Measurements from ENCODE around the gene NEU3. TPM values are rescaled to one million over a fixed set of nuclear protein-coding genes. Genes with fewer than 3 reads are reported as not detected.

NEU3 gene
- total and polyA plus RNA-seq, 2 of the 13 experiments (the other 11 are each of a cell fraction or from before 2014, with no cell fraction given), result 6.3 to 15.3 TPM

- TF ChIP-seq MXD1 (CRISPR knock-in tag; IDR thresholded peaks at IDR 0.05) (peak; percentile 63; the same call in 1 of the 2 replicates), DMTF1 (CRISPR knock-in tag; IDR thresholded peaks at IDR 0.05) (no peak), ZBTB26 (CRISPR knock-in tag; IDR thresholded peaks at IDR 0.05; ENCODE audit: borderline replicate concordance) (peak; percentile 41; the same call in 1 of the 2 replicates), NFYC (CRISPR knock-in tag; IDR thresholded peaks at IDR 0.05) (peak; percentile 49; the same call in 1 of the 2 replicates), IKZF1 (IDR thresholded peaks at IDR 0.05) (no peak), ZMAT3 (CRISPR knock-in tag; conservative IDR thresholded peaks at IDR 0.05) (no peak; the same call in 1 of the 2 replicates), DR1 (CRISPR knock-in tag; IDR thresholded peaks at IDR 0.05) (peak; percentile 46; the same call in 1 of the 2 replicates), HINFP (CRISPR knock-in tag; IDR thresholded peaks at IDR 0.05; ENCODE audit: low read depth) (no peak), HMG20A (CRISPR knock-in tag; IDR thresholded peaks at IDR 0.05; ENCODE audit: borderline replicate concordance) (no peak), RORA (CRISPR knock-in tag; IDR thresholded peaks at IDR 0.05) (no peak), TRIM24 (CRISPR knock-in tag; IDR thresholded peaks at IDR 0.05) (no peak), ZBTB21 (CRISPR knock-in tag; IDR thresholded peaks at IDR 0.05) (no peak), SRSF1 (optimal IDR thresholded peaks at IDR 0.05; ENCODE audit: low read depth, low read length) (peak; percentile 44), ZSCAN5A (CRISPR knock-in tag; IDR thresholded peaks at IDR 0.05; ENCODE audit: borderline replicate concordance) (peak; percentile 37; the same call in 1 of the 2 replicates), KMT2B (CRISPR knock-in tag; IDR thresholded peaks at IDR 0.05) (peak; percentile 66), E2F1 (CRISPR knock-in tag; IDR thresholded peaks at IDR 0.05) (no peak), MTF2 (CRISPR knock-in tag; IDR thresholded peaks at IDR 0.05; ENCODE audit: borderline replicate concordance) (no peak), MAZ (IDR thresholded peaks at IDR 0.05; ENCODE audit: borderline replicate concordance, low read depth, low read length) (no peak), MAZ (CRISPR knock-in tag; IDR thresholded peaks at IDR 0.05; ENCODE audit: low read depth) (peak; percentile 35; the same call in 1 of the 2 replicates), ZNF329 (CRISPR knock-in tag; IDR thresholded peaks at IDR 0.05; ENCODE audit: low read depth) (no peak), SMARCC2 (IDR thresholded peaks at IDR 0.05) (no peak), PAWR (CRISPR knock-in tag; IDR thresholded peaks at IDR 0.05; ENCODE audit: borderline replicate concordance) (no peak)
Observed at GRCh38 chr11:74988541-74989259, at the start of gene NEU3 (continued).
